ENCODE results near the gene KCTD2.
"Not testable (repeated sequence)": the region's sequence is repeated elsewhere in the genome, so short reads cannot be mapped to it uniquely, and the experiment has no call there.

KCTD2 gene, protein sequence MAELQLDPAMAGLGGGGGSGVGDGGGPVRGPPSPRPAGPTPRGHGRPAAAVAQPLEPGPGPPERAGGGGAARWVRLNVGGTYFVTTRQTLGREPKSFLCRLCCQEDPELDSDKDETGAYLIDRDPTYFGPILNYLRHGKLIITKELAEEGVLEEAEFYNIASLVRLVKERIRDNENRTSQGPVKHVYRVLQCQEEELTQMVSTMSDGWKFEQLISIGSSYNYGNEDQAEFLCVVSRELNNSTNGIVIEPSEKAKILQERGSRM

DNA sequence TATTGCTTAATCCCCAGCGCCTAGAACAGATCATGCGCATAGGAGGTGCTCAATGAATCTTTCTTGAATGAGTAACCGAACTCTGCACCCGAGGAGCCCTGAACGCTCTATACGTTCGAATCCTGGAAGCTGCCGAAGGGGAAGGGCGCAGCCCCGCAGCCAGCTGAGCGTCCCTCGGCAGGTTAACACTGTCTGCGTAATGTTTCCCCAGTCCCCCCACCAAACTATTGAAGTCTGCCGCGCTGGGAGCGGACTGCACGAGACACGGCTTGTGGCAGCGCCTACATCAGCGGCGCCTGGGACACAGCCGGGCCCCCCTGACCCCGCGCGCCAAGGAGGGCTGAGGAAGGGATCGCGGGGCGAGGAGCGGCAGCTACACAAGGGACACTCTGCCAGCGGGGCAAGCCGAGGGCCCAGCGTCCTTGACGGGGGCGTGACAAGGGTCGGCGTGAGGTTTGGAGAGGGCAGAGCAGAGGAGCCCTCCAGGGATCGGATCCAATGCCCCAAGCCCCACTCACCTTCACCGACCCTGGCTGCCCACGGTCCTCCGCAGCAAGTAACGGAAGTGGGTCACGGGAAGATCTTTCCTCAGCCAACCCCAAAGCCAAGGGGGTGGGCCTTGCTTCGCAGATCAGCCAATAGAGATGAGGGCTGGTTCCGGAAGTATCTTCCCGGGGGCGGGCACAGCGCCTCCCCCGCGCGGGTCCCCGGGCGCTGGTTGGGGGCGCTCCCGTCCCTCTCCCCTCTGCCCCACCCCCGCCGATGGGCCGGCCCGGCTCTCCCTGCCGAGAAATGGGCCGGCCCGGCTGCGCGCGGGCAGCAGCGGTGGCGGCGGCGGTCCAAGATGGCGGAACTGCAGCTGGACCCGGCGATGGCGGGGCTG, at the start of gene KCTD2, which contains the start of gene ATP5PD:
TSS of gene KCTD2 (plus strand) at position 819 of the 883 bp plus-strand sequence. CDS start at position 845, 26 bp downstream.
TSS of gene ATP5PD (minus strand) at position 563 of the 883 bp plus-strand sequence. CDS start 4,319 bp downstream, outside the sequence.
- ATAC-seq (replicated peaks) (peak; percentile 93 to 97), DNase-seq (peak; percentile 95)
- H3K4me1 Mint-ChIP-seq = peaks cover 15 to 31% of the 10 kb centered on the region in 2 donors
- H3K4me3 Mint-ChIP-seq = peak within 1 kb of the TSS; percentile 97 to 98
- H3K27ac Mint-ChIP-seq = peak within 1 kb of the TSS; percentile 97
- no peaks in the 10 kb centered on the region for H3K27me3 Mint-ChIP-seq
- no peaks in the 10 kb centered on the region for H3K9me3 Mint-ChIP-seq
- peaks cover 9% of the 10 kb centered on the region in 2 donors for H3K36me3 Mint-ChIP-seq

DNA sequence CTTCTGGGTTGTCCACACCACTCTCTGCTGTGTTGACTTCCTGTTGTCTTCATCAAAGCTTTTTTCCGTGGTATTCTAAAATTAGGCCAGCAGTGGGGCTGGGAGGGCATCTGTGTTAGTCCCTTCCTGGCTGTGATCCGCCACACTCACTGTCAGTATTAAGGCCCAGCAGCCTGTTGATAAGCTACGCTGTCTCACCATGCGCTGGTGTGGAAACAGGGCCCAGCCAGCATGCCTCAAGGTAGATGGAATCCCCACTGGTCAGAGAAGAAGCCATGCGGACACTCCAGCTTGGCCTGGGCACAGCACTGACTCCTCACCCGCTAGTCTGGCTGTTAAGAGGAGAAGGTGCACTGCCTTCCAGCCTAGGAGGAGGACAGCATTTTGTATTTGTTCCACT, 48.2 kb upstream of the KCTD2 start:
- ATAC-seq (replicated peaks) (no peak), DNase-seq (no peak)
- Mint-ChIP-seq H3K36me3 (no peaks in the 10 kb centered on the region), H3K4me1 (peaks cover 11 to 16% of the 10 kb centered on the region in 2 donors), H3K4me3 (no peak overlapping the region), H3K27ac (no peak overlapping the region), H3K27me3 (peaks cover 7 to 21% of the 10 kb centered on the region in 2 donors), H3K9me3 (no peaks in the 10 kb centered on the region)

GRCh38 chr17:74999523-74999922, 47.5 kb upstream of the KCTD2 start:
- no peak overlapping the region for H3K27ac Mint-ChIP-seq
- peaks cover 11 to 16% of the 10 kb centered on the region in 2 donors for H3K4me1 Mint-ChIP-seq
- ATAC-seq (replicated peaks) = no peak

DNA sequence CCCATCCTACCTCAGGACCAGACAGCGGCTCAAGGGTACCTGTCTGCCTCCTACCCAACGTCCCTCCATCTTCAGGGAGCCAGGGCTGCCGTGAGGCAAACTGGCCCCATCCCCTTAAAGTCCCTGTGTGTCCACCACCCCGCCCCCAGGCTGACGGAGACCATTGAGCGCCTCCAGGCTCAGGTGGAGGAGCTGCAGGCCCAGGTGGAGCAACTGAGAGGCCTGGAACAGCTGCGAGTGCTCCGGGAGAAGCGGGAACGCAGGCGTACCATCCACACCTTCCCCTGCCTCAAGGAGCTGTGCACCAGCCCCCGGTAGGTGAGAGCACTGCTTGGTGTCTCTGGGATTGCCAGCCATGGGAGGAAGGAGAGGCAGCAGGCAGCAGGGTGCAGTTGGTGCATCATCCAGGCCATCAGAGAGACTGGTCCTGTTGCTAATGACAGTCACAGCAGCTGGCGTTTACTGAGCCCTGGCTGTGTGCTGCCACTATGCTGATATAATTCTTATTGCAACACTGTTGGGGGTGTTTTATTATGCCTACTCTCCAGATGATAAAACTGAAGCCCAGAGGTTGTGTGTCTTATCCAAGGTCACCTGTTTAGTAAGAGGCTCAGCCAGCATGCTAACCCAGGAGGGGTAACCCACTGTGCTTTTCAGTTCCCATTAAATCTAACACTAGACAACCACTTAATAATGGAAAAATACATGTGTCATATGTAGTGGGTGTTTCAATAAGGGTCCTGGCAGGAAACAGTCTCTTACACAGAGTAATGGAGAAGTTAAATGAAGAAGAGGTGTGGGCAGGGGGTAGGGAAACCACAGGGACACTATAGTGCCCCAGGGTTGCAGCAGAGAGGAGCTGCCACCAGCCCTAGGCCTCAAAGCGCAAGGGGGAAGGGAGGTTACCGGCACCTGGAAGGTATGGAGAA, 44.8 kb upstream of the KCTD2 start:
- ATAC-seq (replicated peaks) (peak; percentile 92 to 93), DNase-seq (no peak)
- Mint-ChIP-seq H3K4me1 (peaks cover 11 to 16% of the 10 kb centered on the region in 2 donors), H3K9me3 (no peaks in the 10 kb centered on the region), H3K36me3 (no peaks in the 10 kb centered on the region), H3K27me3 (peaks cover 23 to 41% of the 10 kb centered on the region in 2 donors), H3K27ac (peak overlapping the region; percentile 82), H3K4me3 (peak overlapping the region; percentile 43 to 63)

More at GRCh38 chr17:74999523-74999922, 47.5 kb upstream of the KCTD2 start:
- peaks cover 9 to 25% of the 10 kb centered on the region in 2 donors for H3K27me3 Mint-ChIP-seq
- DNase-seq = no peak
- H3K36me3 Mint-ChIP-seq = no peaks in the 10 kb centered on the region
- H3K4me3 Mint-ChIP-seq = no peak overlapping the region
- no peaks in the 10 kb centered on the region for H3K9me3 Mint-ChIP-seq

- peaks cover 23 to 43% of the 10 kb centered on the region in 2 donors for H3K27me3 Mint-ChIP-seq
- ATAC-seq (replicated peaks) = no peak
- peaks cover 11 to 16% of the 10 kb centered on the region in 2 donors for H3K4me1 Mint-ChIP-seq
- no peaks in the 10 kb centered on the region for H3K9me3 Mint-ChIP-seq
- no peak for DNase-seq
- H3K36me3 Mint-ChIP-seq = no peaks in the 10 kb centered on the region
- no peak overlapping the region for H3K4me3 Mint-ChIP-seq
- H3K27ac Mint-ChIP-seq = peak overlapping the region; percentile 82
Observed at GRCh38 chr17:75003070-75003956, 43.7 kb upstream of the KCTD2 start.

DNA sequence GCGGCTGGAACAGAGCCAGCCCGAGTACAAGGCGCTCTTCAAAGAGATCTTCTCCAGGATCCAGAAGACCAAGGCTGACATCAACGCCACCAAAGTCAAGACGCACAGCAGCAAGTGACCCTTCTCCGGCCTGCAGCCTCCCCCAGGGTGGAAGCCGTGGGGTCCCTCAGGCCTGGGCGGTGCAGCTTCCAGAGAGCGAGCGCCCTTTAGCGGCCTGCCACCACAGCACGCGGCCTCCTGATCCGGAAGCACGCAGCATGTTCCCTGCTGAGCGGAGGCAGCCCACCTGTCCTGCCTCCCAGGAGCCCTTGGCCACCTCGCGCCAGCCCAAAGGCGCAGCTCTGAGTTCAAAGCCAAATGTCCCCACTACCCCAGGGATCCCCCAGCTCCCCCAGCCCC, 43.1 kb upstream of the KCTD2 start:
- no peaks in the 10 kb centered on the region for H3K36me3 Mint-ChIP-seq
- H3K9me3 Mint-ChIP-seq = no peaks in the 10 kb centered on the region
- DNase-seq = no peak
- H3K27ac Mint-ChIP-seq = peak overlapping the region; percentile 71
- H3K4me3 Mint-ChIP-seq = no peak overlapping the region
- no peak for ATAC-seq (replicated peaks)
- peaks cover 11 to 16% of the 10 kb centered on the region in 2 donors for H3K4me1 Mint-ChIP-seq
- peaks cover 23 to 43% of the 10 kb centered on the region in 2 donors for H3K27me3 Mint-ChIP-seq

GRCh38 chr17:75004371-75004770, 42.7 kb upstream of the KCTD2 start:
- Mint-ChIP-seq H3K27ac (peak overlapping the region; percentile 71), H3K4me1 (peaks cover 11 to 16% of the 10 kb centered on the region in 2 donors), H3K27me3 (peaks cover 23 to 43% of the 10 kb centered on the region in 2 donors), H3K9me3 (no peaks in the 10 kb centered on the region), H3K36me3 (no peaks in the 10 kb centered on the region), H3K4me3 (no peak overlapping the region)
- no peak for DNase-seq
- no peak for ATAC-seq (replicated peaks)

DNA sequence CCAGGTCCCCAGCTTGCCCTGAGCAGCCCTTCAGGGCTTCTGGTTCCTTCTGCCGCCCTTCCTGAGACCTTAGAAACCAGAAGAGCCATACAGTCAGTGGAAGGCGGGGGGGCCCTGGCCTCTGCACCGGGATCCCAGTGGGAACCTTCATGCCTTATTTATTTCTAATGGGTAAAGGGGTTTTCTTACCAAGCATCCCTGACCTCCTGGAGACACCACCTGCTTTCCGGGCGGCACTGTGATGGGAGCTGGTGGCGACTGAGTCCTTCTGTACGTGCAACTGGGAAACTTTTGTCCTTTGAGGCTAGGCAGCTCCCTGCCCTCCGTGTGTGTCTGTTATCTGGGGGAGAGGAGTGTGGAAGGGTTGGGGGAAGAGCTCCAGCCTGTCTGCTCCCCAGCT, 41.7 kb upstream of the KCTD2 start:
- Mint-ChIP-seq H3K9me3 (no peaks in the 10 kb centered on the region), H3K27me3 (peaks cover 23 to 43% of the 10 kb centered on the region in 2 donors), H3K4me3 (no peak overlapping the region), H3K4me1 (peaks cover 11 to 16% of the 10 kb centered on the region in 2 donors), H3K27ac (no peak overlapping the region), H3K36me3 (no peaks in the 10 kb centered on the region)
- no peak for DNase-seq
- ATAC-seq (replicated peaks) = no peak

GRCh38 chr17:75006084-75006483, 40.9 kb upstream of the KCTD2 start:
- ATAC-seq (replicated peaks); H3K36me3 Mint-ChIP-seq; H3K4me3 Mint-ChIP-seq; H3K27ac Mint-ChIP-seq; DNase-seq; H3K9me3 Mint-ChIP-seq: not testable (repeated sequence)
- peaks cover 11 to 20% of the 10 kb centered on the region in 2 donors for H3K4me1 Mint-ChIP-seq
- peaks cover 23 to 43% of the 10 kb centered on the region in 2 donors for H3K27me3 Mint-ChIP-seq

GRCh38 chr17:75006653-75007052, 40.4 kb upstream of the KCTD2 start:
- H3K27ac Mint-ChIP-seq = no peak overlapping the region
- ATAC-seq (replicated peaks) (no peak), DNase-seq (no peak)
- H3K4me3 Mint-ChIP-seq = no peak overlapping the region
- peaks cover 23 to 43% of the 10 kb centered on the region in 2 donors for H3K27me3 Mint-ChIP-seq
- H3K4me1 Mint-ChIP-seq = peaks cover 11 to 22% of the 10 kb centered on the region in 2 donors
- H3K36me3 Mint-ChIP-seq = no peaks in the 10 kb centered on the region
- no peaks in the 10 kb centered on the region for H3K9me3 Mint-ChIP-seq

DNA sequence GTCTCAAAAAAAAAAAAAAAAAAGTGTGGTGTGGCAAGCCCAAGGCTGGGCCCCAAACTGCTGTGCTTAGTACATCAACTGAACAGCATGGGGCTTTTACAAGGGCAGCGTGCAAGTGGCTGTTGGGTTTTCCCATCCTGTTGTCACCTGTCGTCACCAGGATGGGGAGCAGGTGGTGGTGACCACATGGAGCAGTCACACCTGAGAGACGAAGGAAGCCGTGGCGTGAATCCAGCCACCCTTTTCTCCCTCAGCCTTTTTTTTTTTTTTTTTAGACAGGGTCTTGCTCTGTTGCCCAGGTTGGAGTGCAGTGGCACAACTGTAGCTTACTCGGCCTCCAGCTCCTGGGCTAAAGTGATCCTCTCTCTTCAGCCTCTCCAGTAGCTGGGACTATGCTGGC, 38.7 kb upstream of the KCTD2 start:
- no peaks in the 10 kb centered on the region for H3K9me3 Mint-ChIP-seq
- DNase-seq (no peak), ATAC-seq (replicated peaks) (no peak)
- no peak overlapping the region for H3K27ac Mint-ChIP-seq
- no peaks in the 10 kb centered on the region for H3K36me3 Mint-ChIP-seq
- H3K27me3 Mint-ChIP-seq = peaks cover 15 to 35% of the 10 kb centered on the region in 2 donors
- H3K4me1 Mint-ChIP-seq = peaks cover 8 to 19% of the 10 kb centered on the region in 2 donors
- H3K4me3 Mint-ChIP-seq = no peak overlapping the region

DNA sequence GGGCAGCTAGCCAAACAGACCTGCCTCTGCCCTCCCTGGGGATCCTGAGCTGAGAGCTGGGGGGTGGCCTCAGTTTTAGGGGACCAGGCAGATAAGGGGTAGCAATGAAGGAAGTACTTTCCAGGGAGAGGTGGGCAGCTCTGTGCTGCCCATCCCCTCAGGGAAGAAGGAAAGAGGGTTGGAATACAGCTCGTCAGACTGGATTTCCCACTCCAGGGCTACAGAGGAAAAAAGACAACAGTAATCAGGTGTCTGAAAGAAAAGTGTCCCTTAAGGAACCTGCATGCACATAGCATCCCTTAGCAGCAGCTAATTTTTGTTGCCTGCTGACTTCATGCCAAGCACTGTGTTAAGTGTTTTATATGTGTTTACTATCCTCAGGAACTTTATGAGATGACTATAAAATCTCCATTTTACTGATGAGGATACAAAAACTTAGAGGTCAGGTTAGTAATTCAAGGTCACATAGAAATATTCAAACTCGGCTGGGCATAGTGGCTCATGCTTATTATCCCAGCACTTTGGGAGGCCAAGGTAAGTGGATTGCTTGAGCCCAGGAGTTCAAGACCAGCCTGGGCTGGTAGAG, 37.8 kb upstream of the KCTD2 start:
- peaks cover 0 to 3% of the 10 kb centered on the region in 2 donors for H3K36me3 Mint-ChIP-seq
- H3K27ac Mint-ChIP-seq = no peak overlapping the region
- ATAC-seq (replicated peaks) (no peak), DNase-seq (no peak)
- no peak overlapping the region for H3K4me3 Mint-ChIP-seq
- no peaks in the 10 kb centered on the region for H3K9me3 Mint-ChIP-seq
- peaks cover 14 to 27% of the 10 kb centered on the region in 2 donors for H3K4me1 Mint-ChIP-seq
- H3K27me3 Mint-ChIP-seq = peaks cover 15 to 34% of the 10 kb centered on the region in 2 donors
